Measurements from ENCODE around the gene CORO7.

CORO7 gene

GRCh38 chr16:4320571-4321137 is 95.7 kb downstream of the CORO7 start:
- TF ChIP-seq GATA3 (IDR thresholded peaks at IDR 0.05; ENCODE audit: low read depth, low read length) (no peak), GATA2 (IDR thresholded peaks at IDR 0.05; ENCODE audit: low read depth, low read length) (no peak)

- no peak for TF ChIP-seq GATA2 (IDR thresholded peaks at IDR 0.05; ENCODE audit: low read depth, low read length)
- no peak for TF ChIP-seq GATA3 (IDR thresholded peaks at IDR 0.05; ENCODE audit: low read depth, low read length)
Observed at GRCh38 chr16:4319454-4320421, 96.7 kb downstream of the CORO7 start.

- TF ChIP-seq GATA2 (IDR thresholded peaks at IDR 0.05; ENCODE audit: low read depth, low read length) (no peak), GATA3 (IDR thresholded peaks at IDR 0.05; ENCODE audit: low read depth, low read length) (no peak)
Observed at GRCh38 chr16:4318967-4319366, 97.4 kb downstream of the CORO7 start.

GRCh38 chr16:4318451-4318910 is 97.9 kb downstream of the CORO7 start:
- TF ChIP-seq GATA3 (IDR thresholded peaks at IDR 0.05; ENCODE audit: low read depth, low read length), result no peak
- TF ChIP-seq GATA2 (IDR thresholded peaks at IDR 0.05; ENCODE audit: low read depth, low read length), result no peak

GRCh38 chr16:4317532-4318450 is 98.6 kb downstream of the CORO7 start:
- no peak for TF ChIP-seq GATA2 (IDR thresholded peaks at IDR 0.05; ENCODE audit: low read depth, low read length)

- TF ChIP-seq GATA2 (IDR thresholded peaks at IDR 0.05; ENCODE audit: low read depth, low read length) (no peak), GATA3 (IDR thresholded peaks at IDR 0.05; ENCODE audit: low read depth, low read length) (no peak)
Observed at GRCh38 chr16:4316864-4317531, 99.4 kb downstream of the CORO7 start.

- TF ChIP-seq GATA2 (IDR thresholded peaks at IDR 0.05; ENCODE audit: low read depth, low read length) (no peak), GATA3 (IDR thresholded peaks at IDR 0.05; ENCODE audit: low read depth, low read length) (no peak)
Observed at GRCh38 chr16:4316108-4316863, 100.1 kb downstream of the CORO7 start.

GRCh38 chr16:4315186-4316107 is 100.9 kb downstream of the CORO7 start, which contains the start of gene GLIS2:
Gene GLIS2, plus strand, starts transcription at chr16:4316067. Its CDS starts 16,214 bp downstream, at chr16:4332281.
- TF ChIP-seq GATA3 (IDR thresholded peaks at IDR 0.05; ENCODE audit: low read depth, low read length), result no peak
- TF ChIP-seq GATA2 (IDR thresholded peaks at IDR 0.05; ENCODE audit: low read depth, low read length), result no peak

GRCh38 chr16:4314532-4315185 is 101.7 kb downstream of the CORO7 start:
- TF ChIP-seq GATA3 (IDR thresholded peaks at IDR 0.05; ENCODE audit: low read depth, low read length) (no peak), GATA2 (IDR thresholded peaks at IDR 0.05; ENCODE audit: low read depth, low read length) (no peak)

GRCh38 chr16:4313563-4314531 is 102.5 kb downstream of the CORO7 start:
- no peak for TF ChIP-seq GATA2 (IDR thresholded peaks at IDR 0.05; ENCODE audit: low read depth, low read length)
- TF ChIP-seq GATA3 (IDR thresholded peaks at IDR 0.05; ENCODE audit: low read depth, low read length), result no peak

Measured in SH-SY5Y (cell line).